HepG2 (cell line): ENCODE measurements around the gene UPB1. TPM values are rescaled to one million over a fixed set of nuclear protein-coding genes. Genes with fewer than 3 reads are reported as not detected.

Experiments used
- AKAP8 ChIP-seq: sonication (generic); formaldehyde crosslinking; IDR thresholded peaks from 2 replicates; pipeline ENCODE4 v1.5.1; 2020; ENCODE audit warnings: mild to moderate bottlenecking, missing genetic modification reagents
- ARNT ChIP-seq: fragments of 450-650 bp; IDR thresholded peaks from 2 replicates; pipeline ENCODE4 v1.6.1; 2017
- ATRX ChIP-seq: sonication (generic); formaldehyde crosslinking; IDR thresholded peaks from 2 replicates; pipeline ENCODE4 v1.4.0; 2020; ENCODE audit warnings: missing genetic modification reagents, borderline replicate concordance
- BCL3 ChIP-seq: sonication (generic); formaldehyde crosslinking; IDR thresholded peaks from 2 replicates; pipeline ENCODE4 v1.5.1; 2020; ENCODE audit warnings: mild to moderate bottlenecking, missing genetic modification reagents, moderate library complexity
- ETV5 ChIP-seq: IDR thresholded peaks from 2 replicates; pipeline ENCODE4 v1.6.1; 2018; ENCODE audit warnings: missing biosample characterization, missing genetic modification reagents, inconsistent platforms, borderline replicate concordance
- FOXA3 ChIP-seq: IDR thresholded peaks from 2 replicates; pipeline ENCODE4 v1.6.1; 2016; ENCODE audit warnings: missing genetic modification reagents, missing compliant biosample characterization
- FOXK1 ChIP-seq: sonication (generic); formaldehyde crosslinking; IDR thresholded peaks from 2 replicates; pipeline ENCODE4 v1.4.0; 2020; ENCODE audit warnings: low read depth, missing genetic modification reagents, borderline replicate concordance
- HNF1A ChIP-seq, 2 experiments: sonication (generic) in 1 of 2; formaldehyde crosslinking in 1 of 2; IDR thresholded peaks; 2 replicates each; pipeline versions ENCODE4 v1.4.0 to v1.6.1; 2016 to 2020; ENCODE audit warnings: borderline replicate concordance in 1 of 2, low read depth in 1 of 2, mild to moderate bottlenecking in 1 of 2, missing genetic modification reagents in 1 of 2
- MYPOP ChIP-seq: sonication (generic); formaldehyde crosslinking; IDR thresholded peaks from 2 replicates; pipeline ENCODE4 v1.8.1; 2023; ENCODE audit warnings: mild to moderate bottlenecking, moderate library complexity, missing genetic modification reagents
- SIX1 ChIP-seq: sonication (generic); formaldehyde crosslinking; IDR thresholded peaks from 2 replicates; pipeline ENCODE4 v1.4.0; 2020; ENCODE audit warnings: missing genetic modification reagents, borderline replicate concordance
- SOX5 ChIP-seq: IDR thresholded peaks from 2 replicates; pipeline ENCODE4 v1.6.1; 2016; ENCODE audit warnings: borderline replicate concordance
- ZMYM3 ChIP-seq: sonication (generic); formaldehyde crosslinking; IDR thresholded peaks from 2 replicates; pipeline ENCODE4 v1.5.1; 2020; ENCODE audit warnings: mild to moderate bottlenecking, missing genetic modification reagents
- ZNF264 ChIP-seq: sonication (generic); formaldehyde crosslinking; IDR thresholded peaks from 2 replicates; pipeline ENCODE4 v1.4.0; 2020; ENCODE audit warnings: missing genetic modification reagents
- ZNF292 ChIP-seq: sonication (generic); formaldehyde crosslinking; IDR thresholded peaks from 2 replicates; pipeline ENCODE4 v1.8.1; 2022; ENCODE audit warnings: mild to moderate bottlenecking, low read depth, missing genetic modification reagents, borderline replicate concordance
- ZNF430 ChIP-seq: sonication (generic); formaldehyde crosslinking; IDR thresholded peaks from 2 replicates; pipeline ENCODE4 v1.9.0; 2021; ENCODE audit warnings: mild to moderate bottlenecking, missing genetic modification reagents
- ZNF547 ChIP-seq: sonication (generic); formaldehyde crosslinking; IDR thresholded peaks from 2 replicates; pipeline ENCODE4 v1.5.1; 2020; ENCODE audit warnings: mild to moderate bottlenecking, missing genetic modification reagents
- polyA plus RNA-seq, 8 experiments: library from polyadenylated mRNA; depleted of rRNA in 3 of 8; stranded (reverse) in 7 of 8; unstranded in 1 of 8; fragments of >200 nt; fragmentation: Illumina TruSeq in 4 of 8; extraction: Trizol in 4 of 8; gene quantifications; 2 replicates each; pipeline versions ENCODE4 v1.2.1 to v1.2.3, GENCODE V29; 2011 to 2016; ENCODE audit warnings: low read depth in 4 of 8, missing spikeins in 1 of 8, mixed read lengths in 1 of 8; ENCODE audit not compliant: insufficient read depth in 1 of 8
- total RNA-seq, 5 experiments: library from RNA; depleted of rRNA; stranded (reverse); fragments of >200 nt; fragmentation: Illumina TruSeq; extraction: Trizol; gene quantifications; 2 replicates each; pipeline ENCODE4 v1.2.3, GENCODE V29; 2016; ENCODE audit warnings: low read depth in 1 of 5
- TF ChIP-seq, protein P1 (sequence below): IDR thresholded peaks from 2 replicates; pipeline ENCODE4 v1.6.1; 2016; ENCODE audit warnings: missing compliant biosample characterization, missing genetic modification reagents, borderline replicate concordance
- TF ChIP-seq, protein P2 (sequence below): sonication (generic); formaldehyde crosslinking; IDR thresholded peaks from 2 replicates; pipeline ENCODE4 v1.4.0; 2020; ENCODE audit warnings: missing genetic modification reagents
- TF ChIP-seq, protein P3 (sequence below): sonication (generic); formaldehyde crosslinking; IDR thresholded peaks from 2 replicates; pipeline ENCODE4 v1.4.0; 2020; ENCODE audit warnings: missing genetic modification reagents

Gene UPB1
- total and polyA plus RNA-seq, 2 of the 13 experiments (the other 11 are each of a cell fraction or from before 2014, with no cell fraction given), result 0.38 to 1.2 TPM

GRCh38 chr22:24564376-24565058, 69.4 kb downstream of the UPB1 start (continued):
- TF ChIP-seq ARNT (no peak), FOXK1 (CRISPR knock-in tag) (no peak; the same call in 1 of the 2 replicates), ZNF264 (no peak), HNF1A (IDR thresholded peaks at IDR 0.05; ENCODE audit: low read depth) (no peak), HNF1A (CRISPR knock-in tag; IDR thresholded peaks at IDR 0.05; ENCODE audit: borderline replicate concordance) (no peak), SIX1 (CRISPR knock-in tag) (peak; percentile 70; the same call in 1 of the 2 replicates), ZMYM3 (peak; percentile 72), ETV5 (no peak), AKAP8 (CRISPR knock-in tag) (0 out of 2 replicates have a peak, but pooled peaks have one; percentile 43), ZNF547 (CRISPR knock-in tag) (no peak), FOXA3 (CRISPR knock-in tag) (0 out of 2 replicates have a peak, but pooled peaks have one; percentile 30), SOX5 (peak; percentile 48; the same call in 1 of the 2 replicates), ZNF292 (CRISPR knock-in tag) (peak; percentile 55; the same call in 1 of the 2 replicates), ATRX (CRISPR knock-in tag) (no peak), MYPOP (CRISPR knock-in tag) (no peak), BCL3 (CRISPR knock-in tag) (no peak), ZNF430 (CRISPR knock-in tag) (no peak)
- TF ChIP-seq, protein P1, sequence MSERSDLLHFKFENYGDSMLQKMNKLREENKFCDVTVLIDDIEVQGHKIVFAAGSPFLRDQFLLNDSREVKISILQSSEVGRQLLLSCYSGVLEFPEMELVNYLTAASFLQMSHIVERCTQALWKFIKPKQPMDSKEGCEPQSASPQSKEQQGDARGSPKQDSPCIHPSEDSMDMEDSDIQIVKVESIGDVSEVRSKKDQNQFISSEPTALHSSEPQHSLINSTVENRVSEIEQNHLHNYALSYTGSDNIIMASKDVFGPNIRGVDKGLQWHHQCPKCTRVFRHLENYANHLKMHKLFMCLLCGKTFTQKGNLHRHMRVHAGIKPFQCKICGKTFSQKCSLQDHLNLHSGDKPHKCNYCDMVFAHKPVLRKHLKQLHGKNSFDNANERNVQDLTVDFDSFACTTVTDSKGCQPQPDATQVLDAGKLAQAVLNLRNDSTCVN (CRISPR knock-in tag), result no peak
- TF ChIP-seq, protein P2, sequence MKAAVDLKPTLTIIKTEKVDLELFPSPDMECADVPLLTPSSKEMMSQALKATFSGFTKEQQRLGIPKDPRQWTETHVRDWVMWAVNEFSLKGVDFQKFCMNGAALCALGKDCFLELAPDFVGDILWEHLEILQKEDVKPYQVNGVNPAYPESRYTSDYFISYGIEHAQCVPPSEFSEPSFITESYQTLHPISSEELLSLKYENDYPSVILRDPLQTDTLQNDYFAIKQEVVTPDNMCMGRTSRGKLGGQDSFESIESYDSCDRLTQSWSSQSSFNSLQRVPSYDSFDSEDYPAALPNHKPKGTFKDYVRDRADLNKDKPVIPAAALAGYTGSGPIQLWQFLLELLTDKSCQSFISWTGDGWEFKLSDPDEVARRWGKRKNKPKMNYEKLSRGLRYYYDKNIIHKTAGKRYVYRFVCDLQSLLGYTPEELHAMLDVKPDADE (CRISPR knock-in tag), result no peak
- TF ChIP-seq, protein P3, sequence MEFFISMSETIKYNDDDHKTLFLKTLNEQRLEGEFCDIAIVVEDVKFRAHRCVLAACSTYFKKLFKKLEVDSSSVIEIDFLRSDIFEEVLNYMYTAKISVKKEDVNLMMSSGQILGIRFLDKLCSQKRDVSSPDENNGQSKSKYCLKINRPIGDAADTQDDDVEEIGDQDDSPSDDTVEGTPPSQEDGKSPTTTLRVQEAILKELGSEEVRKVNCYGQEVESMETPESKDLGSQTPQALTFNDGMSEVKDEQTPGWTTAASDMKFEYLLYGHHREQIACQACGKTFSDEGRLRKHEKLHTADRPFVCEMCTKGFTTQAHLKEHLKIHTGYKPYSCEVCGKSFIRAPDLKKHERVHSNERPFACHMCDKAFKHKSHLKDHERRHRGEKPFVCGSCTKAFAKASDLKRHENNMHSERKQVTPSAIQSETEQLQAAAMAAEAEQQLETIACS (CRISPR knock-in tag), result no peak
